HG03460 (cell line): ENCODE measurements around the gene MAD1L1.
A peak's percentile ranks its signal among the peaks of the same experiment; 100 is the strongest.

Source experiments
- ATAC-seq: cut with Tn5 transposase; IDR thresholded peaks from one replicate; pipeline ENCODE4 v1.9.1; 2021; ENCODE audit not compliant: unreplicated experiment

The MAD1L1 gene

DNA sequence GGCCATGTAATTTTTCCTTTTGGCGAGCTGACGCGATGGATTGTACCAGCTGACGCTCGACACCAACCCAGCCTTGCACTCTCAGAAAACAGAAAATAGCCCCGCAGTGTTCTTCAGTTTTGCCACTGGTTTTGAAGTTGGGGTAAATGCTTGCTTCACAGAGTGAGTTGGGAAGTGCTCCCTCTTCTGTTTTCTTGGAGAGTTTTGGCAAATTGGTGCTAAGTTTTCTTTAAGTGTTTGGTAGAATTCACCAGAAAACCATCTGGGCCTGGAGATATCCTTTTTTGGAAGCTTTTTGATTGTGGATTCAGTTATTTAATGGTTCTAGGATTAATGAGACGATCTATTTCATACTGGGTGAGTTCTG is 309.9 kb downstream of the MAD1L1 start:
- no peak for ATAC-seq

GRCh38 chr7:1922071-1922869 is 310.5 kb downstream of the MAD1L1 start:
- ATAC-seq: no peak

DNA sequence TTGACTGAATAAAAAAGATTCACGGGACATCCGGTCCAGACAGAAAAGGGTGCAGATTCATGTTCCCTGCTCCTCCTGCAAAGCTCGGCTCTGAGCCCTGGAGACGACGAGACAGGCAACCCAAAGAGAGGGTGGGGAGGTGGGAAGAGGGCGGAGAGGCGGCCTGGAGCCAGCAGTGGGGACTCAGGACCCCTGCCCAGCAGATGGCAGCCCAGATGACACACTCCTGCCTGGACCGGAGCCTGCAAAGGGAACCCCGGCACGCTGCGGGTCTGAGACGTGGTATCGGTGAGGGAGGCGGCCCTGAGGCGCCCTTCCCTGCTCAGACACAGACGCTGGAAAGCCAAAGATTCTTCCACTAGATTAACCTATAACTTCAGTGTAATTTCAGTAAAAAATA is 311.9 kb downstream of the MAD1L1 start:
- no peak for ATAC-seq

DNA sequence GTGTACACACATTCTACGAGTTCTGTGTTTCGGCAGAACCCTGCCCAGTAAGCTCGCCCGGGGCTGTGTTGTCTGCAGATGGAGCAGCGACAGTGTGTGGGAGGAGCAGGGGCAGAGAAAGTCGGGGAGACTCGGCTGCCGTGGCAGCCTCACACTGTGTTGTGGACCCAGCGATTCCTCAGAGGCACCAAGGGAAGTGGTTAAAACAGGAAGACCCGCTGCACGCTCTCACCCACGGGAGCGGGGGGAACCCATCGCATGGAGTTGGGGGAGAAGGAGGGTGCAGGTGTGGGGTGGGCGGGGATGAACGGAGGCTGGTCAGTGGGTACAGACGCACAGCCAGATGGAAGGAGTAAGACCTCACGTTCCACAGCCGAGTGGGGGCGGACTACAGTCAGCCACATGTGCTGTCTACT is 312.5 kb downstream of the MAD1L1 start:
- ATAC-seq: peak; percentile 62

- ATAC-seq: no peak
These were observed 313.0 kb downstream of the MAD1L1 start for GRCh38 chr7:1919539-1920265.

GRCh38 chr7:1918881-1919525 is 313.7 kb downstream of the MAD1L1 start:
- no peak for ATAC-seq

- ATAC-seq: no peak
These were observed 314.6 kb downstream of the MAD1L1 start for GRCh38 chr7:1918063-1918645.

DNA sequence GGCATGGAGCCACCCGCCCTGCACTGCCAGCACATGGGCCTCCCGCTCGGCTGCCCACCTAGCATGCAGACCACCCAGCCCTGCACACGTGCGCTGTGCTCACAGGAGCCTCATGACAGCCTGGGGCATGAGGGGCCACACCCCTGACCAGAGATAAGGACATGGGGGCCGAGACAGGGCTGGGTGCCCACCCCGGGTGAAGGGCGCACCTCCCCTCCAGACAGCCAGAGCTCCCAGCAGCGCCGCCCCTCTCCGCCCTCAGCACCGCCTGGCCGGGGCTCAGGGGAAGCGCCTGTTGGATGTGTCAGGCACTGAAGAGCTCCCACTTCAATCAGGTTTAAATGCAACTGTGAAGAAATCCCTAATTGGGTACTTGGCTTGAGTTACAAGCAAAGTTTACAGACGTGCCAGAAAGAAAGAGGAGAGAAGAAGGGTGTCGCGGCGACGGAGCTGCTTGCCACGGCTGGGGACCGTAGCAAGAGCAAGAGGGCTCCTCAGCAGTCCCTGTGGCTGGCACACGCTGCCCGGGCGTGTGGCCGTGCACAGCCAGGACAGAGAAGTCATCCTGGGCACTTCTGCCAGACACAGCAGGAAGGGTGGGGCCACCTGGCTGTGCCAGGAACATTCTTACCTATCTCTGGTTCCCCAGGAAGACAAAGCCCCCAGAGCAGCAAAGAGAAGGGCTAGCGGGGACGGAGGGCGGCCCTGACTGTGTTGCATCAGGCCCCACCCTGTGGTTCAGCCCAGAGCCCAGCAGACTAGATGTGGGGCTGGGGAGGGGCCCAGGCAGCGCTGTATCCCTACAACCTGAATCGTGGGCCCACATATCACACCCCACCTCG is 315.3 kb downstream of the MAD1L1 start:
- no peak for ATAC-seq

GRCh38 chr7:1916601-1916970 is 316.2 kb downstream of the MAD1L1 start:
- no peak for ATAC-seq

DNA sequence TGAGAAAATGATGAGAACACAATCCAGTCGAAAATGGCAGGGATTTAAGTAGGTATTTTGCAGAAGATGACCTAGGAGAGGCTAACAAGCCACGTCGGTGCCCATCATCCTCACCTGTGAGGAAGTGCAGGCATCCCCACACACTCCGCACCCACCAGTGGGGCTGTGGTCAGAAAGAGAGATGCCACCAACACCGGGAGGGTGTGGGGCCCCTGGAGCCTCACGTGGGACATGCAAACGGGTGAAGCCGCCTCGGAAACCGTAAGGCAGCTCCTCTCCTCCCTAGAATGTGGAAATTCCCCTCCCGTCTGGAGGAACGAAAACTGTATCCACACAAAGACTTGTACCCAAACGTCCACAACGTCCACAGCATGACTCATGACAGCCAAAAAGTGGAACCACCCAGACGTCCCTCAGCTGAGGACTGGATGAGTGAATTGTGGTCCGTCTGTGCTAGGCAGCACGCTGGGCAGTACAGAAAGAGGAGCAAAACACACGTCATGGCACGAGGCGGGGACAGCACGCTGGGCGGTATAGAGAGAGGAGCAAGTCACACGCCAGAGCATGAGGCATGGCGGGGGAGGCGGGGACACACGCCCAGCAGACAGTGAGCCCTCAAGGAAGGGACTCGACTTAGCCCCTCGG is 316.7 kb downstream of the MAD1L1 start:
- no peak for ATAC-seq

- no peak for ATAC-seq
These were observed 317.4 kb downstream of the MAD1L1 start for GRCh38 chr7:1915326-1915725.

DNA sequence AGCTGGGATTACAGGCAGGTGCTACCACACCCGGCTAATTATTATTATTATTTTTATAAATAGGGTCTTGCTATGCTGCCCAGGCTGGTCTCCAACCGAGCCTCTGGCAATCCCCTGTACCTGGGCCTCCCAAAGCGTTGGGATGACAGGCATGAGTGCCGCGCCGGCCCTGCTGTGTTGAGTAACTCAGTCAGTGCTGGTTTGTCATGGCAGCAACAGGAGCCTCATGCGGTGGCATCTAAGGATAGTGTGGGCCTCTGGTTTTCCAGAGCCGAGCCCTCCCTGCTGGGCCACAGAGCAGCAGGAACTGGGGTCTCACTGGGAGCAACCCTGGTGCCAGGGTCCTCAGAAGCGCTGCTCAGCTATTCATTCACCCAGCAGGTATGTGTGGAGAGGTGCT is 318.0 kb downstream of the MAD1L1 start:
- ATAC-seq: no peak

DNA sequence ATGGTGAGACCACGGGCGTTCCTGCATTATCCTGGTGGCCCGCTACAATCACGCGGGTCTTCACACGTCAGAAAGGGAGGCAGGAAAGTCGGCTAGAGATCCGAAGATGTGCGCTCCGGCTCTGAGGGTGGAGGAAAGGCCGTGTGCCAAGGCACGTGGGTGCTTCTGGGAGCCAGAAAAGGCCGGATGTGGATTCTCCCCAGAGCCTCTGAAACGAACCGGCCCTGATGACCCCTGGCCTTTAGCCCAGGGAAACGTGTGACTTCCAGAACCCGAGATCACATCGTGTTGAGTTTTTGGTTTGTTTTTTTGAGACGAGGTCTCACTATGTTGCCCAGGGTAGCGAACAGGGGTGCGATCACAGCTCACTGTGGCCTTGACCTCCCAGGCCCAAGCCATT is 318.4 kb downstream of the MAD1L1 start:
- no peak for ATAC-seq

GRCh38 chr7:1913466-1914282 is 319.1 kb downstream of the MAD1L1 start:
- no peak for ATAC-seq

- ATAC-seq: no peak
These were observed 319.9 kb downstream of the MAD1L1 start for GRCh38 chr7:1912593-1913465.

- no peak for ATAC-seq
These were observed 321.2 kb downstream of the MAD1L1 start for GRCh38 chr7:1911571-1911970.

DNA sequence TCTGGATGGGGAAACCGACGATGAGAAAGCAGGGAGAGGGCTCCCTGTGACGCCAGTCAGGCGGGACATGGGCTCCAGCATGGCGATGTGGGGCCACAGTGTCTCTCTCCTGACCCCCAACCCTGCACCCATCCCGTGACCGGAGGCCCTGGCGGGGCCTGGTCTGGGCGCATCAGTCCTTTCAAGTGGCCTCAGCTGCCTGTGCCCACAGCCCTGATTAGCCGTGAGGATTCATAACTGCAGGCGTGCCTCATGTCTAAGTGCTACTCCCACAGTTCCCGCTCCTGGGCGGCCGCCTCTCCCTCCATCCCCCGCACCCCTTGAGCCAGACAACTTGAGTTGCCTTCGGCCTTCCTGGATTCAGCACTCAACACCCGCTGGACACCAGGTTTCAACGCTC is 321.9 kb downstream of the MAD1L1 start:
- no peak for ATAC-seq

- ATAC-seq: no peak
These were observed 322.6 kb downstream of the MAD1L1 start for GRCh38 chr7:1910081-1910685.
